ENCODE results near the gene USP10.

Gene USP10

GRCh38 chr16:84778720-84779119 is 78.9 kb downstream of the USP10 start:
- DNase-seq, result no peak

GRCh38 chr16:84780063-84780462 is 80.3 kb downstream of the USP10 start:
- DNase-seq, result no peak

- no peak for DNase-seq
These were observed 81.0 kb downstream of the USP10 start for GRCh38 chr16:84780544-84781376.

- DNase-seq, result no peak
These were observed 83.0 kb downstream of the USP10 start for GRCh38 chr16:84782846-84783245.

- no peak for DNase-seq
These were observed 86.2 kb downstream of the USP10 start for GRCh38 chr16:84785843-84786581.

- no peak for DNase-seq
These were observed 86.9 kb downstream of the USP10 start for GRCh38 chr16:84786605-84787262.

- no peak for DNase-seq
These were observed 87.4 kb downstream of the USP10 start for GRCh38 chr16:84787263-84787622.

GRCh38 chr16:84788920-84789391 is 89.2 kb downstream of the USP10 start:
- DNase-seq, result no peak

- no peak for DNase-seq
These were observed 89.6 kb downstream of the USP10 start for GRCh38 chr16:84789431-84789830.

GRCh38 chr16:84790301-84790700 is 90.5 kb downstream of the USP10 start:
- no peak for DNase-seq

- no peak for DNase-seq
These were observed 91.3 kb downstream of the USP10 start for GRCh38 chr16:84791088-84791487.

GRCh38 chr16:84791501-84791900 is 91.7 kb downstream of the USP10 start:
- no peak for DNase-seq

- no peak for DNase-seq
These were observed 94.4 kb downstream of the USP10 start for GRCh38 chr16:84794186-84794585.

- no peak for DNase-seq
These were observed 94.8 kb downstream of the USP10 start for GRCh38 chr16:84794626-84795025.

- DNase-seq, result no peak
These were observed 95.7 kb downstream of the USP10 start for GRCh38 chr16:84795329-84796053.

- no peak for DNase-seq
These were observed 100.6 kb downstream of the USP10 start for GRCh38 chr16:84800158-84800978.

- DNase-seq, result no peak
These were observed 103.3 kb downstream of the USP10 start for GRCh38 chr16:84803146-84803545.

GRCh38 chr16:84804326-84804725 is 104.5 kb downstream of the USP10 start:
- no peak for DNase-seq

GRCh38 chr16:84806256-84806889 is 106.6 kb downstream of the USP10 start:
- no peak for DNase-seq

- DNase-seq, result no peak
These were observed 107.1 kb downstream of the USP10 start for GRCh38 chr16:84806890-84807258.

GRCh38 chr16:84807776-84808175 is 108.0 kb downstream of the USP10 start:
- DNase-seq, result no peak

- DNase-seq, result no peak
These were observed 109.0 kb downstream of the USP10 start for GRCh38 chr16:84808826-84809225.
